Liver (tissue), 9 donors: Measurements from ENCODE around the gene CNBP. TPM values are rescaled to one million over a fixed set of nuclear protein-coding genes. Genes with fewer than 3 reads are reported as not detected.

Experiments
- DNase-seq: peaks from one replicate; pipeline ENCODE4 v3.0.0-alpha.2; 2017; ENCODE audit warnings: low spot score
- H3K27ac ChIP-seq, 2 donors: one replicate each; pipeline ENCODE4 v1.7.0; 2013; ENCODE audit warnings: inconsistent platforms in 2 of 2, low read length in 2 of 2, control low read depth in 1 of 2, low read depth in 1 of 2, mild to moderate bottlenecking in 1 of 2
- H3K27me3 ChIP-seq, 4 donors: one replicate each; pipeline versions ENCODE4 v1.6.1 to v1.7.0; 2013; ENCODE audit warnings: low read length in 3 of 4, inconsistent platforms in 1 of 4, mild to moderate bottlenecking in 1 of 4, moderate library complexity in 1 of 4; ENCODE audit not compliant: control insufficient read depth in 4 of 4, insufficient read depth in 4 of 4
- H3K36me3 ChIP-seq, 4 donors: one replicate each; pipeline versions ENCODE4 v1.6.1 to v1.7.0; 2013; ENCODE audit warnings: low read length in 3 of 4, mild to moderate bottlenecking in 3 of 4, low read depth in 1 of 4, moderate library complexity in 1 of 4; ENCODE audit not compliant: control insufficient read depth in 4 of 4, insufficient read depth in 3 of 4
- H3K4me1 ChIP-seq, 4 donors: one replicate each; pipeline versions ENCODE4 v1.6.1 to v1.7.0; 2013; ENCODE audit warnings: low read length in 3 of 4, mild to moderate bottlenecking in 3 of 4, moderate library complexity in 1 of 4; ENCODE audit not compliant: control insufficient read depth in 4 of 4, insufficient read depth in 4 of 4
- H3K4me3 ChIP-seq, 3 donors: one replicate each; pipeline versions ENCODE4 v1.6.1 to v1.7.0; 2013; ENCODE audit warnings: low read length in 3 of 3, control low read depth in 1 of 3, low read depth in 1 of 3, mild to moderate bottlenecking in 1 of 3
- H3K9ac ChIP-seq, 2 donors: one replicate each; pipeline ENCODE4 v1.7.0; 2013; ENCODE audit warnings: low read length in 2 of 2, mild to moderate bottlenecking in 2 of 2, moderate library complexity in 2 of 2, control low read depth in 1 of 2, low read depth in 1 of 2
- H3K9me3 ChIP-seq, 4 donors: one replicate each; pipeline versions ENCODE4 v1.6.1 to v1.7.0; 2013; ENCODE audit warnings: low read length in 3 of 4; ENCODE audit not compliant: control insufficient read depth in 4 of 4
- EGR1 ChIP-seq, 2 donors: IDR thresholded peaks; 2 replicates each; pipeline ENCODE4 v1.6.1; 2016 to 2018; ENCODE audit warnings: antibody characterized with exemption in 2 of 2, low read depth in 2 of 2
- FOXA1 ChIP-seq: IDR thresholded peaks from 2 replicates; pipeline ENCODE4 v1.6.1; 2016; ENCODE audit warnings: antibody characterized with exemption
- FOXA2 ChIP-seq: IDR thresholded peaks from 2 replicates; pipeline ENCODE4 v1.6.1; 2016; ENCODE audit warnings: antibody characterized with exemption
- GABPA ChIP-seq, 2 donors: IDR thresholded peaks in 1 of 2; conservative IDR thresholded peaks in 1 of 2; 2 replicates each; pipeline ENCODE4 v1.6.1; 2016; ENCODE audit warnings: antibody characterized with exemption in 2 of 2, mild to moderate bottlenecking in 1 of 2, moderate library complexity in 1 of 2
- HNF4A ChIP-seq, 2 donors: conservative IDR thresholded peaks; 2 replicates each; pipeline ENCODE4 v1.6.1; 2016; ENCODE audit warnings: antibody characterized with exemption in 2 of 2, mild to moderate bottlenecking in 2 of 2
- HNF4G ChIP-seq: IDR thresholded peaks from 2 replicates; pipeline ENCODE4 v1.6.1; 2016; ENCODE audit warnings: antibody characterized with exemption
- JUND ChIP-seq, 2 donors: IDR thresholded peaks; 2 replicates each; pipeline ENCODE4 v1.6.1; 2016; ENCODE audit warnings: antibody characterized with exemption in 2 of 2
- MAX ChIP-seq: IDR thresholded peaks from 2 replicates; pipeline ENCODE4 v1.6.1; 2016; ENCODE audit warnings: antibody characterized with exemption
- NR2F2 ChIP-seq: IDR thresholded peaks from 2 replicates; pipeline ENCODE4 v1.6.1; 2016; ENCODE audit warnings: antibody characterized with exemption
- RAD21 ChIP-seq, 2 donors: IDR thresholded peaks; 2 replicates each; pipeline ENCODE4 v1.6.1; 2016; ENCODE audit warnings: antibody characterized with exemption in 2 of 2, mild to moderate bottlenecking in 2 of 2
- REST ChIP-seq: IDR thresholded peaks from 2 replicates; pipeline ENCODE4 v1.6.1; 2016; ENCODE audit warnings: antibody characterized with exemption, mild to moderate bottlenecking
- RXRA ChIP-seq, 2 donors: IDR thresholded peaks; 2 replicates each; pipeline ENCODE4 v1.6.1; 2017 to 2018; ENCODE audit warnings: antibody characterized with exemption in 2 of 2, mild to moderate bottlenecking in 1 of 2
- SP1 ChIP-seq: IDR thresholded peaks from 2 replicates; pipeline ENCODE4 v1.6.1; 2018; ENCODE audit warnings: antibody characterized with exemption, mild to moderate bottlenecking
- TAF1 ChIP-seq: conservative IDR thresholded peaks from 2 replicates; pipeline ENCODE4 v1.6.1; 2016; ENCODE audit warnings: antibody characterized with exemption, mild to moderate bottlenecking
- YY1 ChIP-seq: IDR thresholded peaks from 2 replicates; pipeline ENCODE4 v1.6.1; 2016; ENCODE audit warnings: antibody characterized with exemption, mild to moderate bottlenecking
- ZBTB33 ChIP-seq: IDR thresholded peaks from 2 replicates; pipeline ENCODE4 v1.6.1; 2016; ENCODE audit warnings: antibody characterized with exemption
- WGBS: extraction: QIAGEN DNeasy Blood & Tissue Kit; methylation state at CpG from one replicate; pipeline ENCODE4 v1.1.7; 2013; 5-methylcytosine and 5-hydroxymethylcytosine counted together
- polyA plus RNA-seq, 2 donors: library from polyadenylated mRNA; stranded (reverse) in 1 of 2; unstranded in 1 of 2; fragments of 200-250 nt in 1 of 2; fragments of >200 nt in 1 of 2; fragmentation: Nextera tagmentation in 1 of 2; extraction: Ambion mirVana in 1 of 2; gene quantifications; one replicate each; pipeline versions ENCODE4 v1.2.1 to v1.2.3, GENCODE V29; 2013 to 2015
- total RNA-seq, 2 donors: library from RNA; depleted of rRNA; stranded (reverse); fragments of >200 nt; gene quantifications; one replicate each; pipeline ENCODE4 v1.2.3, GENCODE V29; 2014
- TF ChIP-seq, protein P1 (sequence below): fragments of 150-350 bp; IDR thresholded peaks from 2 replicates; pipeline ENCODE4 v1.5.1; 2017; ENCODE audit warnings: improper control_type of control experiment, low read depth, low read length; ENCODE audit not compliant: missing input control
- TF ChIP-seq, protein P2 (sequence below): IDR thresholded peaks from 2 replicates; pipeline ENCODE4 v1.6.1; 2016; ENCODE audit warnings: antibody characterized with exemption
- donor health status: healthy.
- donor health status: healthy.
- donor health status: healthy.
- donor health status: healthy.
- donor health status: healthy.

CNBP gene
- total and polyA plus RNA-seq, 4 donors, result 162 to 291 (median 214) TPM

DNA sequence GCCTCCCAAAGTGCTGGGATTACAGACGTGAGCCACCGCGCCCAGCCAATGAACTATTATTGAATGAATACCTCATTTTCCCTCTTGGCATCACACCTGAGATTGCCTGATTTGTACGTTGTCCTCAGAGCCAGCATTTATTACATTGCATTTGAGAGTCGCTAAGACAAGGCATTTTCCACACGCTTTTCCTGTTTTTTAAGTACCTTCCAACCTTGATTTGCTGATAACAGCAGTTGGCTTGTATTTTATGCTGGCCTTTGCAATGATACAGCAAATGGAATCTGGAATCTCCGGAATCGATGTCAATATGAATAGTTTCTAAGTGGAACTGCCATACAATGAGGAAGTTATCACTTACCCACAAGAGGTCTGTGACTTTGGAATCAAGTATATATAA, 15.7 kb upstream of the CNBP start:
- no peak for DNase-seq
- Histone ChIP-seq H3K27ac (peak overlapping the region in 1 of 2 donors; percentile 6), H3K4me1 (peaks cover 7 to 35% (median 16%) of the 10 kb centered on the region in 4 donors), H3K9me3 (no peaks in the 10 kb centered on the region), H3K27me3 (no peaks in the 10 kb centered on the region), H3K36me3 (no peaks in the 10 kb centered on the region), H3K4me3 (no peak overlapping the region), H3K9ac (no peak overlapping the region)
- WGBS, result 72% methylated on average over 8 of the region's 8 CpGs
- TF ChIP-seq HNF4A (conservative IDR thresholded peaks at IDR 0.05) (no peak), REST (no peak), NR2F2 (no peak), FOXA1 (no peak), MAX (no peak), GABPA (IDR thresholded peaks at IDR 0.05 in 1 of 2, conservative IDR thresholded peaks at IDR 0.05 in 1 of 2) (no peak), FOXA2 (no peak), RXRA (IDR thresholded peaks at IDR 0.05) (no peak), ZBTB33 (no peak), RAD21 (IDR thresholded peaks at IDR 0.05) (no peak), YY1 (no peak), HNF4G (no peak), TAF1 (no peak), EGR1 (IDR thresholded peaks at IDR 0.05; ENCODE audit: low read depth in 2 of 2) (no peak), SP1 (no peak), JUND (IDR thresholded peaks at IDR 0.05) (no peak)
- TF ChIP-seq, protein P1, sequence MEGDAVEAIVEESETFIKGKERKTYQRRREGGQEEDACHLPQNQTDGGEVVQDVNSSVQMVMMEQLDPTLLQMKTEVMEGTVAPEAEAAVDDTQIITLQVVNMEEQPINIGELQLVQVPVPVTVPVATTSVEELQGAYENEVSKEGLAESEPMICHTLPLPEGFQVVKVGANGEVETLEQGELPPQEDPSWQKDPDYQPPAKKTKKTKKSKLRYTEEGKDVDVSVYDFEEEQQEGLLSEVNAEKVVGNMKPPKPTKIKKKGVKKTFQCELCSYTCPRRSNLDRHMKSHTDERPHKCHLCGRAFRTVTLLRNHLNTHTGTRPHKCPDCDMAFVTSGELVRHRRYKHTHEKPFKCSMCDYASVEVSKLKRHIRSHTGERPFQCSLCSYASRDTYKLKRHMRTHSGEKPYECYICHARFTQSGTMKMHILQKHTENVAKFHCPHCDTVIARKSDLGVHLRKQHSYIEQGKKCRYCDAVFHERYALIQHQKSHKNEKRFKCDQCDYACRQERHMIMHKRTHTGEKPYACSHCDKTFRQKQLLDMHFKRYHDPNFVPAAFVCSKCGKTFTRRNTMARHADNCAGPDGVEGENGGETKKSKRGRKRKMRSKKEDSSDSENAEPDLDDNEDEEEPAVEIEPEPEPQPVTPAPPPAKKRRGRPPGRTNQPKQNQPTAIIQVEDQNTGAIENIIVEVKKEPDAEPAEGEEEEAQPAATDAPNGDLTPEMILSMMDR, result no peak
- TF ChIP-seq, protein P2, sequence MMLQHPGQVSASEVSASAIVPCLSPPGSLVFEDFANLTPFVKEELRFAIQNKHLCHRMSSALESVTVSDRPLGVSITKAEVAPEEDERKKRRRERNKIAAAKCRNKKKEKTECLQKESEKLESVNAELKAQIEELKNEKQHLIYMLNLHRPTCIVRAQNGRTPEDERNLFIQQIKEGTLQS, result no peak
